Activated CD4-positive, alpha-beta T cell treated with anti-CD3 and anti-CD28 coated beads for 4 hours (primary cell): ENCODE results near the gene FAT2.

ENCODE experiments used
- DNase-seq, 2 donors: peaks; one replicate each; pipeline ENCODE4 v3.0.0-alpha.2; 2020

Gene FAT2

GRCh38 chr5:151550146-151550545 lies 41.0 kb downstream of the FAT2 start:
- no peak for DNase-seq

- no peak for DNase-seq
Measured at GRCh38 chr5:151549713-151550112, 41.4 kb downstream of the FAT2 start.

- DNase-seq = no peak
Measured at GRCh38 chr5:151547364-151547763, 43.8 kb downstream of the FAT2 start.

GRCh38 chr5:151541571-151541970 lies 49.6 kb downstream of the FAT2 start:
- no peak for DNase-seq
